Measurements from ENCODE around the gene CTRB2. TPM values are rescaled to one million over a fixed set of nuclear protein-coding genes. Genes with fewer than 3 reads are reported as not detected.

Gene CTRB2
- total RNA-seq, 1 donor from 2014 or later: not detected

Other genes starting within 250 kb of the CTRB2 start
- gene WDR59, start 222.0 kb downstream of the CTRB2 start, total RNA-seq: 38.3 TPM
- 42.5 TPM for gene ZNRF1, start 208.1 kb downstream of the CTRB2 start, total RNA-seq
- gene LDHD, start 90.4 kb downstream of the CTRB2 start, total RNA-seq: 9.2 TPM
- 4.3 TPM for gene ZFP1, start 58.6 kb downstream of the CTRB2 start, total RNA-seq
- 0.44 TPM for gene CTRB1, start 11.8 kb upstream of the CTRB2 start, total RNA-seq
- gene BCAR1, start 44.5 kb upstream of the CTRB2 start, total RNA-seq: 33.0 TPM
- gene CFDP1, start 226.3 kb upstream of the CTRB2 start, total RNA-seq: 33.5 TPM

All from esophagus mucosa (tissue), 1 donor.